HCT116 (cell line): ENCODE data around the gene STX5. TPM values are rescaled to one million over a fixed set of nuclear protein-coding genes. Genes with fewer than 3 reads are reported as not detected.

Experiments
- ATAC-seq: fragments of 200-7000 bp; cut with Tn5 transposase; 2 replicates; pipeline ENCODE4 v1.9.1; 2020; ENCODE audit warnings: mild to moderate bottlenecking, moderate library complexity
- BruUV-seq: library from RNA; stranded (reverse); fragments of 400-500 nt; replicated peaks from 2 replicates; lab custom pipeline; 2021; lab: Mats Ljungman, UMichigan
- CTCF ChIA-PET: fragments of 300-600 bp; sonication (Branson Sonifier 250); formaldehyde crosslinking; loops from one replicate; lab custom pipeline; 2021; ENCODE audit warnings: antibody characterized with exemption; lab: Charles Lee
- POLR2A ChIA-PET: fragments of 300-600, 350-600 bp; sonication (Branson Sonifier 250); formaldehyde crosslinking; loops from one replicate; lab custom pipeline; 2021; ENCODE audit warnings: antibody characterized with exemption; lab: Charles Lee
- RAD21 ChIA-PET, 2 experiments: fragments of 300-600 bp; sonication (Branson Sonifier 250); formaldehyde crosslinking; loops; one replicate each; lab custom pipeline; 2023; ENCODE audit warnings: low total read pairs in 2 of 2; ENCODE audit not compliant: uncharacterized antibody in 2 of 2, unreplicated experiment in 2 of 2, low non-redundant PET in 1 of 2; lab: Charles Lee
- DNase-seq: peaks from one replicate; pipeline ENCODE4 v3.0.0-alpha.2; 2010; ENCODE audit warnings: low read depth, low spot score
- H2AFZ ChIP-seq: fragments of 200-600 bp; shearing (Covaris generic), sonication (generic); 2 replicates; pipeline ENCODE4 v1.6.1; 2017; ENCODE audit warnings: low read depth, mixed run types, mixed read lengths, antibody characterized with exemption, low read length; ENCODE audit not compliant: poor library complexity, severe bottlenecking
- H3K27ac ChIP-seq: 2 replicates; pipeline ENCODE4 v1.5.1; 2012; ENCODE audit warnings: low read depth, low read length
- H3K27me3 ChIP-seq: fragments of 200-600 bp; sonication (generic); 2 replicates; pipeline ENCODE4 v1.6.1; 2016; ENCODE audit warnings: mixed run types, low read length, mixed read lengths; ENCODE audit not compliant: insufficient read depth
- H3K36me3 ChIP-seq, 2 experiments: fragments of 200-500 bp in 1 of 2; fragments of 200-600 bp in 1 of 2; sonication (Bioruptor generic) in 1 of 2; sonication (generic) in 1 of 2; 2 replicates each; pipeline versions ENCODE4 v1.5.1 to v1.6.1; 2014 to 2016; ENCODE audit warnings: low read length in 2 of 2, inconsistent platforms in 1 of 2, mixed read lengths in 1 of 2, mixed run types in 1 of 2; ENCODE audit not compliant: insufficient read depth in 2 of 2, control insufficient read depth in 1 of 2
- H3K4me1 ChIP-seq, 2 experiments: fragments of 200-600 bp in 1 of 2; sonication (generic) in 1 of 2; 2 replicates each; pipeline versions ENCODE4 v1.5.1 to v1.6.1; 2012 to 2017; ENCODE audit warnings: low read length in 2 of 2, inconsistent platforms in 1 of 2, mild to moderate bottlenecking in 1 of 2, mixed read lengths in 1 of 2, mixed run types in 1 of 2, moderate library complexity in 1 of 2; ENCODE audit not compliant: insufficient read depth in 2 of 2, control insufficient read depth in 1 of 2
- H3K4me2 ChIP-seq: fragments of 200-600 bp; sonication (generic); 2 replicates; pipeline ENCODE4 v1.6.1; 2017; ENCODE audit warnings: mixed run types, low read length, mixed read lengths
- H3K4me3 ChIP-seq, 2 experiments: fragments of 200-600 bp in 1 of 2; sonication (generic) in 1 of 2; replicated peaks in 1 of 2; 2 replicates each; pipeline ENCODE4 v1.5.1; 2011 to 2016; ENCODE audit warnings: low read length in 2 of 2, control low read depth in 1 of 2, low read depth in 1 of 2, mild to moderate bottlenecking in 1 of 2, mixed read lengths in 1 of 2, mixed run types in 1 of 2
- H3K79me2 ChIP-seq: fragments of 200-600 bp; sonication (generic); 2 replicates; pipeline ENCODE4 v1.6.1; 2017; ENCODE audit warnings: mild to moderate bottlenecking, mixed run types, low read length, moderate library complexity, mixed read lengths; ENCODE audit not compliant: insufficient read depth
- H3K9ac ChIP-seq: fragments of 200-600 bp; sonication (generic); 2 replicates; pipeline ENCODE4 v1.6.1; 2016; ENCODE audit warnings: low read length, mixed read lengths
- H3K9me2 ChIP-seq: fragments of 200-600 bp; sonication (generic), shearing (Covaris generic); 2 replicates; pipeline ENCODE4 v1.6.1; 2017; ENCODE audit warnings: mixed run types, mild to moderate bottlenecking, moderate library complexity; ENCODE audit not compliant: insufficient read depth
- H3K9me3 ChIP-seq, 2 experiments: fragments of 200-500 bp in 1 of 2; fragments of 200-600 bp in 1 of 2; sonication (Bioruptor generic) in 1 of 2; sonication (generic) in 1 of 2; 2 replicates each; pipeline ENCODE4 v1.6.1; 2014 to 2017; ENCODE audit warnings: low read length in 2 of 2, mixed read lengths in 2 of 2, inconsistent platforms in 1 of 2, low read depth in 1 of 2, mild to moderate bottlenecking in 1 of 2, mixed run types in 1 of 2, moderate library complexity in 1 of 2; ENCODE audit not compliant: control insufficient read depth in 1 of 2, insufficient read depth in 1 of 2
- H4K20me1 ChIP-seq: fragments of 200-600 bp; sonication (generic), shearing (Covaris generic); 2 replicates; pipeline ENCODE4 v1.6.1; 2017; ENCODE audit warnings: mixed run types, mild to moderate bottlenecking, moderate library complexity; ENCODE audit not compliant: insufficient read depth
- ATF3 ChIP-seq: IDR thresholded peaks from 2 replicates; pipeline ENCODE4 v1.6.1; 2012
- CBX3 ChIP-seq: IDR thresholded peaks from 2 replicates; pipeline ENCODE4 v1.6.1; 2012; ENCODE audit warnings: low read depth
- EZH2phosphoT487 ChIP-seq: fragments of 200-600 bp; IDR thresholded peaks from 2 replicates; pipeline ENCODE4 v1.6.1; 2018; ENCODE audit warnings: antibody characterized with exemption, borderline replicate concordance
- JUND ChIP-seq: IDR thresholded peaks from 2 replicates; pipeline ENCODE4 v1.6.1; 2012
- POLR2A ChIP-seq: IDR thresholded peaks from 2 replicates; pipeline ENCODE4 v1.7.0; 2011; ENCODE audit warnings: borderline replicate concordance; ENCODE audit not compliant: insufficient read depth, insufficient read length; ENCODE audit errors: extremely low read depth
- RAD21 ChIP-seq: IDR thresholded peaks from 2 replicates; pipeline ENCODE4 v1.6.1; 2012; ENCODE audit warnings: low read depth, mild to moderate bottlenecking
- SIN3A ChIP-seq: IDR thresholded peaks from 2 replicates; pipeline ENCODE4 v1.6.1; 2012; ENCODE audit warnings: low read depth
- SP1 ChIP-seq: IDR thresholded peaks from 2 replicates; pipeline ENCODE4 v1.6.1; 2012; ENCODE audit warnings: low read depth
- SRF ChIP-seq: IDR thresholded peaks from 2 replicates; pipeline ENCODE4 v1.6.1; 2012; ENCODE audit warnings: low read depth
- TCF7L2 ChIP-seq: IDR thresholded peaks from 2 replicates; pipeline ENCODE4 v1.7.0; 2011; ENCODE audit warnings: borderline replicate concordance, inconsistent platforms; ENCODE audit not compliant: insufficient read depth, insufficient read length; ENCODE audit errors: extremely low read depth
- YY1 ChIP-seq: IDR thresholded peaks from 2 replicates; pipeline ENCODE4 v1.6.1; 2011; ENCODE audit warnings: low read length, low read depth, moderate library complexity, mild to moderate bottlenecking; ENCODE audit not compliant: insufficient replicate concordance; ENCODE audit errors: extremely low read depth
- ZFX ChIP-seq: fragments of 450-650 bp; IDR thresholded peaks from 2 replicates; pipeline ENCODE4 v1.6.1; 2017
- intact Hi-C: fragments of 100-400 bp; cut with micrococcal nuclease; formaldehyde crosslinking; loops from 2 replicates; pipeline ENCODE4 v1.10.0; 2022
- total RNA-seq: library from RNA; stranded (reverse); gene quantifications from one replicate; pipeline ENCODE4 v1.2.1, GENCODE V29; 2021; ENCODE audit not compliant: unreplicated experiment
- TF ChIP-seq, protein P1 (sequence below), 3 experiments: fragments of 200-600 bp in 1 of 3; sonication (generic) in 1 of 3; IDR thresholded peaks in 2 of 3; conservative IDR thresholded peaks in 1 of 3; 2 replicates each; pipeline ENCODE4 v1.5.1; 2012 to 2017; ENCODE audit warnings: low read depth in 2 of 3, low read length in 2 of 3, antibody characterized with exemption in 1 of 3, borderline replicate concordance in 1 of 3, control low read depth in 1 of 3, mild to moderate bottlenecking in 1 of 3, mixed read lengths in 1 of 3, mixed run types in 1 of 3, moderate library complexity in 1 of 3; ENCODE audit not compliant: insufficient read depth in 1 of 3
- TF ChIP-seq, protein P2 (sequence below): IDR thresholded peaks from 2 replicates; pipeline ENCODE4 v1.6.1; 2012

The STX5 gene
- total RNA-seq, 1 experiment from 2014 or later, result 29.5 TPM

DNA sequence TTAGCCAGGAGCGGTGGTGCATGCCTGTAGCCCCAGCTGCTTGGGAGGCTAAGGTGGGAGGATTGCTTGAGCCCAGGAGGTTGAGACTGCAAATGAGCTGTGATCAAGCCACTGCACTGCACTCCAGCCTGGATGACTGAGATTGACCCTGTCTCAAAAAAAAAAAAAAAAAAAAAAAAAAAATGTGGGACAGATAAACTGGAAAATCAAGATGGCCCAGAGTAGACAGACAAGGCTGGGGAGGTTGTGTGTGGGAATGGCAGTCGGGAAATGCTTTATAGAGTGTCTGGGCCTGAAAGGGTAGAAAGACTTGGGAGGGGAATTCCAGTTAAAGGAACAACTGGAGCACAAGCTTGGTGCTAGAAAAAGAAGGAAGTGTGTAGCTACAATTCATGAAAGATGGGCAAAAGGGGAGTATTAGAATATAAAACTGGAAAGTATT is 25.7 kb upstream of the STX5 start (continued):
- TF ChIP-seq SRF (no peak), SIN3A (no peak), RAD21 (no peak), SP1 (no peak), ATF3 (no peak), TCF7L2 (no peak), YY1 (no peak), EZH2phosphoT487 (no peak), JUND (no peak), ZFX (no peak)
- TF ChIP-seq, protein P1, sequence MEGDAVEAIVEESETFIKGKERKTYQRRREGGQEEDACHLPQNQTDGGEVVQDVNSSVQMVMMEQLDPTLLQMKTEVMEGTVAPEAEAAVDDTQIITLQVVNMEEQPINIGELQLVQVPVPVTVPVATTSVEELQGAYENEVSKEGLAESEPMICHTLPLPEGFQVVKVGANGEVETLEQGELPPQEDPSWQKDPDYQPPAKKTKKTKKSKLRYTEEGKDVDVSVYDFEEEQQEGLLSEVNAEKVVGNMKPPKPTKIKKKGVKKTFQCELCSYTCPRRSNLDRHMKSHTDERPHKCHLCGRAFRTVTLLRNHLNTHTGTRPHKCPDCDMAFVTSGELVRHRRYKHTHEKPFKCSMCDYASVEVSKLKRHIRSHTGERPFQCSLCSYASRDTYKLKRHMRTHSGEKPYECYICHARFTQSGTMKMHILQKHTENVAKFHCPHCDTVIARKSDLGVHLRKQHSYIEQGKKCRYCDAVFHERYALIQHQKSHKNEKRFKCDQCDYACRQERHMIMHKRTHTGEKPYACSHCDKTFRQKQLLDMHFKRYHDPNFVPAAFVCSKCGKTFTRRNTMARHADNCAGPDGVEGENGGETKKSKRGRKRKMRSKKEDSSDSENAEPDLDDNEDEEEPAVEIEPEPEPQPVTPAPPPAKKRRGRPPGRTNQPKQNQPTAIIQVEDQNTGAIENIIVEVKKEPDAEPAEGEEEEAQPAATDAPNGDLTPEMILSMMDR (IDR thresholded peaks at IDR 0.05 in 2 of 3, conservative IDR thresholded peaks at IDR 0.05 in 1 of 3; ENCODE audit: borderline replicate concordance in 1 of 3, insufficient read depth in 1 of 3, low read depth in 2 of 3, low read length in 2 of 3), result no peak

GRCh38 chr11:62856333-62856895 is 24.6 kb upstream of the STX5 start:
- H4K20me1 ChIP-seq, result peaks cover 33% of the 10 kb centered on the region
- peak overlapping the region; percentile 94 for H3K9ac ChIP-seq
- RAD21 ChIA-PET, result no interaction called here
- no peak overlapping the region for H2AFZ ChIP-seq
- POLR2A ChIA-PET, result interaction anchor here (1.0 to 9.9 kb wide), 18 partner anchors 9 to 283 kb away, joined by 3 to 343 read pairs (median 5); partner anchors contain the start of genes EEF1G, HNRNPUL2, SLC3A2 and STX5
- DNase-seq, result no peak
- no peaks in the 10 kb centered on the region for H3K9me2 ChIP-seq
- H3K27ac ChIP-seq, result peak overlapping the region; percentile 85
- CTCF ChIA-PET, result interaction anchor here (0.9 to 1.5 kb wide), 3 partner anchors 25 to 192 kb away, joined by 4 to 5 read pairs (median 4); partner anchors contain the start of genes SLC3A2 and STX5
- peaks cover 91% of the 10 kb centered on the region for H3K79me2 ChIP-seq
- H3K9me3 ChIP-seq, result no peaks in the 10 kb centered on the region
- ATAC-seq, result no peak
- H3K36me3 ChIP-seq, result peaks cover 31 to 42% of the 10 kb centered on the region in 2 experiments
- peak overlapping the region; percentile 74 to 83 for H3K4me3 ChIP-seq
- intact Hi-C loops, result no loop called here
- peak overlapping the region; percentile 92 for H3K4me2 ChIP-seq
- H3K27me3 ChIP-seq, result no peaks in the 10 kb centered on the region
- TSS peak; percentile 87 for BruUV-seq
- TF ChIP-seq, protein P2, sequence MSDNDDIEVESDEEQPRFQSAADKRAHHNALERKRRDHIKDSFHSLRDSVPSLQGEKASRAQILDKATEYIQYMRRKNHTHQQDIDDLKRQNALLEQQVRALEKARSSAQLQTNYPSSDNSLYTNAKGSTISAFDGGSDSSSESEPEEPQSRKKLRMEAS, result no peak
- no peak for TF ChIP-seq SRF
- TF ChIP-seq POLR2A, result no peak
- no peak for TF ChIP-seq SP1
- TF ChIP-seq ATF3, result no peak
- TF ChIP-seq CBX3, result 0 out of 2 replicates have a peak, but pooled peaks have one; percentile 11
- H3K4me1 ChIP-seq, result peaks cover 38 to 61% of the 10 kb centered on the region in 2 experiments
